ENCODE data around the gene PPIF.
"Not testable (repeated sequence)": the region's sequence is repeated elsewhere in the genome, so short reads cannot be mapped to it uniquely, and the experiment has no call there.

PPIF gene

DNA sequence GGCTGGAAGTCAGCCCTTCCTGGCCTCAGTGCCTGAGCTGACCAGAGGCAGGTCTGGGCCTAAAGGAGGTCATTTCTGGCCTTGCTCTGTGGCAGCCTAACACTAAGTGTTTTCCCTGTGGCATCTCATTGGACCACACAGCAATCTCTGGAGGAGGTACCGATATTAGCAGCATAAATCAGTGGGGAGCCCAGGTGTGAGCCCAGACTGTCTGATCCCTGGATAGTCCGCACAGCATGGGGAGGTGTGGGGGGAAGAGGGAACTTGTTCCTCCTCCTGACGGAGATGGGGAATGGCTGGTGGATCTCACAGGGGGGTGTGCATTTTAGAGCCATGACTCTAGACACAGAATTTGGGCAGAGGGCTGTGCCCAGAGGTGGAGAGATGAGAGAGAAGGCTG, 11.0 kb upstream of the PPIF start:
- CTCF ChIA-PET, result no interaction called here
- no peak for DNase-seq (ENCODE audit: extremely low spot score)
- POLR2A ChIA-PET, result interaction anchor here (1.7 kb wide), 1 partner anchor 11 kb away, joined by 5 read pairs; no protein-coding TSS in a partner anchor
- TF ChIP-seq NFRKB (IDR thresholded peaks at IDR 0.05), result no peak
- TF ChIP-seq FOXK2 (IDR thresholded peaks at IDR 0.05), result no peak
- TF ChIP-seq BHLHE40 (IDR thresholded peaks at IDR 0.05; ENCODE audit: borderline replicate concordance), result no peak
- no peak for TF ChIP-seq ELF4 (IDR thresholded peaks at IDR 0.05)
- no peak for TF ChIP-seq ZNF384 (IDR thresholded peaks at IDR 0.05)
- no peak for TF ChIP-seq ARNT (IDR thresholded peaks at IDR 0.05)
- TF ChIP-seq SUZ12 (IDR thresholded peaks at IDR 0.05), result no peak
- TF ChIP-seq PKNOX1 (IDR thresholded peaks at IDR 0.05), result no peak
- TF ChIP-seq SP1 (IDR thresholded peaks at IDR 0.05), result no peak
- no peak for TF ChIP-seq HDGF (IDR thresholded peaks at IDR 0.05; ENCODE audit: borderline replicate concordance)
- TF ChIP-seq LEF1 (IDR thresholded peaks at IDR 0.05; ENCODE audit: borderline replicate concordance), result no peak
- no peak for TF ChIP-seq TARDBP (IDR thresholded peaks at IDR 0.05)
- TF ChIP-seq L3MBTL2 (conservative IDR thresholded peaks at IDR 0.05), result no peak
- no peak for TF ChIP-seq FOXA1 (IDR thresholded peaks at IDR 0.05)
- no peak for TF ChIP-seq FOXM1 (IDR thresholded peaks at IDR 0.05; ENCODE audit: borderline replicate concordance)
- no peak for TF ChIP-seq CTBP1 (IDR thresholded peaks at IDR 0.05; ENCODE audit: borderline replicate concordance)

DNA sequence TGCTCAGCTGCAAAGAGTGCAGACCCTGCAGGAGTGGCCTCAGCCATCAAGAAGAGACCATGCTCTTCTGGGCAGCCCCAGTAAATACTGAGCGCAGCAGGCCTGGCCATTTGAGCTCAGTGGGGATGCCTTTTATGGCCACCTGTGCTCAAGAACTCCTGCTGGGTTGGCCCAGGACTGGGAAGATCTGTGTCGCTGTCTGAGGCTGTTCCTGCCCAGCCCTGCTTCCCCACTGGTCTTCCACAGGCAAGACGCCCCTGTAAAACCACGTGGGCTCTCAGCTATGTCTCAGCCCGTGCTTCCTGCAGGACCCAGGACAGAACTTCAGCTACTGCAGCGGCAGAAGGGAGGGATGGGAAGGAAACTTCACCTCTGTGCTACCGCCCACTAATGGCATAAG, 10.5 kb upstream of the PPIF start:
- DNase-seq (ENCODE audit: extremely low spot score), result peak; percentile 48
- ChIA-PET POLR2A (interaction anchor here (1.7 kb wide), 1 partner anchor 11 kb away, joined by 5 read pairs; no protein-coding TSS in a partner anchor), CTCF (no interaction called here)
- TF ChIP-seq SP1 (IDR thresholded peaks at IDR 0.05), result no peak
- TF ChIP-seq SUZ12 (IDR thresholded peaks at IDR 0.05), result no peak
- no peak for TF ChIP-seq FOXK2 (IDR thresholded peaks at IDR 0.05)
- peak; percentile 79; the same call in 1 of the 2 replicates for TF ChIP-seq CTBP1 (IDR thresholded peaks at IDR 0.05; ENCODE audit: borderline replicate concordance)
- TF ChIP-seq L3MBTL2 (conservative IDR thresholded peaks at IDR 0.05), result peak; percentile 40; the same call in 1 of the 2 replicates

- DNase-seq (ENCODE audit: extremely low spot score); CTCF ChIA-PET; POLR2A ChIA-PET: not testable (repeated sequence)
Measured at GRCh38 chr10:79337783-79338469, 9.3 kb upstream of the PPIF start.

DNA sequence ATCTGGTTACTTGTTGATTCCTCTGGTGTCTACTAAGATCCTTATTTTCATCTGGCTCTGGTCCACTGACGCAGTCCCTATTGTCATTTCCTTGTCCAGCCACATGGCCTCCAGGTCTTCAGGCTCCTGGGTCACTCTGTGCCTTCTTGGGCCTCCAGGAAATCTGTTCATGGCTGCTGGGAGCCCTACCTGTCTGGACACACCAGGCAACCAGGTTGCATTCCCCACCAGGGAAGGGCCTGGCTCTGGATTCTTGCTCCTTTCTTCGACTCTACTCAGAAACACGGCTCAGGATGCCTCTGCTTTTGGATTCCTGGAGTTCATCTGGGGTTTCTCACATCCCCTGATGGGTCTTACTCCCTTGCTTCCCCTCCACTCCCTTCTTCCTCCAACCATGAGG, 8.0 kb upstream of the PPIF start:
- no peak for TF ChIP-seq ARNT (IDR thresholded peaks at IDR 0.05)
- no peak for TF ChIP-seq BHLHE40 (IDR thresholded peaks at IDR 0.05; ENCODE audit: borderline replicate concordance)
- no peak for TF ChIP-seq FOXM1 (IDR thresholded peaks at IDR 0.05; ENCODE audit: borderline replicate concordance)
- no peak for TF ChIP-seq TARDBP (IDR thresholded peaks at IDR 0.05)
- no peak for TF ChIP-seq NFRKB (IDR thresholded peaks at IDR 0.05)
- TF ChIP-seq ZNF384 (IDR thresholded peaks at IDR 0.05), result no peak
- TF ChIP-seq SP1 (IDR thresholded peaks at IDR 0.05), result no peak
- no peak for TF ChIP-seq FOXK2 (IDR thresholded peaks at IDR 0.05)
- TF ChIP-seq FOXA1 (IDR thresholded peaks at IDR 0.05), result no peak
- no peak for TF ChIP-seq L3MBTL2 (conservative IDR thresholded peaks at IDR 0.05)
- TF ChIP-seq ELF4 (IDR thresholded peaks at IDR 0.05), result no peak
- TF ChIP-seq HDGF (IDR thresholded peaks at IDR 0.05; ENCODE audit: borderline replicate concordance), result no peak
- no peak for TF ChIP-seq LEF1 (IDR thresholded peaks at IDR 0.05; ENCODE audit: borderline replicate concordance)
- TF ChIP-seq PKNOX1 (IDR thresholded peaks at IDR 0.05), result no peak
- ChIA-PET CTCF (no interaction called here), POLR2A (no interaction called here)
- no peak for DNase-seq (ENCODE audit: extremely low spot score)

DNA sequence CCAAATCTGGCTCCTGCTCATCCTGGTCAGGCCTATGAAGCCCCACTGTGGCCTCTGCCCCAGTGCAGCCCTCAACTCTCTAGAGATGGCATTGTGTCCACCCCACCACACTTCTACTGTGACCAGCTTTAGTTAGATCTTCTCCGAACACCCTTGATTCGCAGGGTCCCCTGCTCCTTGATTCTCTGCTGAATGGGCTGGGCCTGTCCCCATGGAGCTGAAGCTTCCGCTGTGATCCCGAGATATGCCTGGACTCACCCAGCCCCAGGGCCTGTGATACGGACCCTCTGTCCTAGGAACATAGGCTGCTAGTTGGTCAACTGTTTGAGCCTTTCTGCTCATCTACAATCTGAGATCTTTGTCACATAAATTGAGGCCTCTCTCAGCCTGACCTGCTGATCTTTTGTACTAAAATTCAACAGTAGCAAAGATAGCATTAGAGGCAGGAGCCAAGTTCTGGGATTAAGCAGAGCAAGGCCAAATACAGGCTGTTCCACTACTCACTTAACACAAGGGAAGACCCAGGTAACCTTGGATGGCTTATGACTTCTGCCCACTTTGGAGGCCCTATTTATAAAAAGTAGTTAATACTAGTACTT, 6.5 kb upstream of the PPIF start:
- TF ChIP-seq NFRKB (IDR thresholded peaks at IDR 0.05) (no peak), FOXK2 (IDR thresholded peaks at IDR 0.05) (no peak), SP1 (IDR thresholded peaks at IDR 0.05) (no peak), ELF4 (IDR thresholded peaks at IDR 0.05) (no peak), TARDBP (IDR thresholded peaks at IDR 0.05) (no peak), FOXA1 (IDR thresholded peaks at IDR 0.05) (no peak)
- ChIA-PET POLR2A (no interaction called here), CTCF (no interaction called here)
- DNase-seq (ENCODE audit: extremely low spot score), result no peak

- CTCF ChIA-PET, result interaction anchor here (0.6 kb wide), 1 partner anchor 161 kb away, joined by 4 read pairs; no protein-coding TSS in a partner anchor
- POLR2A ChIA-PET, result no interaction called here
- DNase-seq (ENCODE audit: extremely low spot score), result no peak
- TF ChIP-seq L3MBTL2 (conservative IDR thresholded peaks at IDR 0.05) (no peak), CTBP1 (IDR thresholded peaks at IDR 0.05; ENCODE audit: borderline replicate concordance) (no peak)
Measured at GRCh38 chr10:79342295-79342761, 4.9 kb upstream of the PPIF start.

DNA sequence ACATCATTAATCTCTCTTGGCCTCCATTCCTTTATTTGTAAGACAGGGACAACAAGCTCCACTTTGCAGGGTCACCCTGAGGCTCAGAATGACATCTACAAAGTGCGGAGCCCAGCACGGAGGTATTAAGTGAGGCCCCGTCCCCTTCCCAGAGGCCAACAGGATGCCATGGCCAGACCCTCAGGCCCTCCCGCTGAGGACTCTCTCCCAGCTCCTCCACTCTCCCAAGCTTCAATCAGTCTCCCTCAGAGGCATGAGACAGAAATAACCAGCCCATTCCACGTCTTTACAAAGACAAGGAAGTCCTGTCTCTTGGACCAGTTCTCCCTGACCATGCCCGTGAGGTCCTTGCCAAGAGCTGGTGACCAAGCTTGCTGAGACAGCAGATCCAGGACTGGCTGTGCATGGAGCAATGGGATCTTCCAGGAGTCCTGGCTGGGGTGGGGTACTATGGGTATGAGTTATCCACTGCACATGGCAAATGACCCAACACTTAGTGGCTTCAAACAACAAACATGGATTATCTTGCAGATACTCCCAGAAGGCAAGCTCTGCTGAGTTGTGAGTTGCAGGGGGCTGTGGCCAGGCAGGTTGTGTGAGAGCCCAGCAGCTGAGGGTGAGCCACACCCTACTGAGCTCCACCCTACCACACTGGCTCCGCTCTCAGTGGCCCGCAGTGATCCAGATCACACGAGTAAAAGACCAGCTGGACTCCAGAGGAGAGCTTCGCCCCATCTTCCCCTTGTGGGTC, 4.3 kb upstream of the PPIF start:
- no peak for DNase-seq (ENCODE audit: extremely low spot score)
- no peak for TF ChIP-seq SUZ12 (IDR thresholded peaks at IDR 0.05)
- no peak for TF ChIP-seq BHLHE40 (IDR thresholded peaks at IDR 0.05; ENCODE audit: borderline replicate concordance)
- no peak for TF ChIP-seq SP1 (IDR thresholded peaks at IDR 0.05)
- no peak for TF ChIP-seq ZNF384 (IDR thresholded peaks at IDR 0.05)
- no peak for TF ChIP-seq FOXM1 (IDR thresholded peaks at IDR 0.05; ENCODE audit: borderline replicate concordance)
- TF ChIP-seq TARDBP (IDR thresholded peaks at IDR 0.05), result no peak
- no peak for TF ChIP-seq NFRKB (IDR thresholded peaks at IDR 0.05)
- no peak for TF ChIP-seq CTBP1 (IDR thresholded peaks at IDR 0.05; ENCODE audit: borderline replicate concordance)
- TF ChIP-seq HDGF (IDR thresholded peaks at IDR 0.05; ENCODE audit: borderline replicate concordance), result no peak
- TF ChIP-seq FOXA1 (IDR thresholded peaks at IDR 0.05), result no peak
- TF ChIP-seq L3MBTL2 (conservative IDR thresholded peaks at IDR 0.05), result no peak
- TF ChIP-seq LEF1 (IDR thresholded peaks at IDR 0.05; ENCODE audit: borderline replicate concordance), result no peak
- no peak for TF ChIP-seq ARNT (IDR thresholded peaks at IDR 0.05)
- no peak for TF ChIP-seq FOXK2 (IDR thresholded peaks at IDR 0.05)
- TF ChIP-seq PKNOX1 (IDR thresholded peaks at IDR 0.05), result no peak
- no peak for TF ChIP-seq ELF4 (IDR thresholded peaks at IDR 0.05)
- ChIA-PET POLR2A (no interaction called here), CTCF (no interaction called here)
